ENCODE results near the gene ST8SIA5.

ST8SIA5 gene

GRCh38 chr18:46706968-46707367 is 49.9 kb downstream of the ST8SIA5 start:
- DNase-seq (ENCODE audit: extremely low spot score): no peak
- TF ChIP-seq, protein P1, sequence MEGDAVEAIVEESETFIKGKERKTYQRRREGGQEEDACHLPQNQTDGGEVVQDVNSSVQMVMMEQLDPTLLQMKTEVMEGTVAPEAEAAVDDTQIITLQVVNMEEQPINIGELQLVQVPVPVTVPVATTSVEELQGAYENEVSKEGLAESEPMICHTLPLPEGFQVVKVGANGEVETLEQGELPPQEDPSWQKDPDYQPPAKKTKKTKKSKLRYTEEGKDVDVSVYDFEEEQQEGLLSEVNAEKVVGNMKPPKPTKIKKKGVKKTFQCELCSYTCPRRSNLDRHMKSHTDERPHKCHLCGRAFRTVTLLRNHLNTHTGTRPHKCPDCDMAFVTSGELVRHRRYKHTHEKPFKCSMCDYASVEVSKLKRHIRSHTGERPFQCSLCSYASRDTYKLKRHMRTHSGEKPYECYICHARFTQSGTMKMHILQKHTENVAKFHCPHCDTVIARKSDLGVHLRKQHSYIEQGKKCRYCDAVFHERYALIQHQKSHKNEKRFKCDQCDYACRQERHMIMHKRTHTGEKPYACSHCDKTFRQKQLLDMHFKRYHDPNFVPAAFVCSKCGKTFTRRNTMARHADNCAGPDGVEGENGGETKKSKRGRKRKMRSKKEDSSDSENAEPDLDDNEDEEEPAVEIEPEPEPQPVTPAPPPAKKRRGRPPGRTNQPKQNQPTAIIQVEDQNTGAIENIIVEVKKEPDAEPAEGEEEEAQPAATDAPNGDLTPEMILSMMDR (IDR thresholded peaks at IDR 0.05; ENCODE audit: control extremely low read depth, extremely low read depth, low read depth, missing control alignments): no peak
- CTCF ChIA-PET: no interaction called here
- POLR2A ChIA-PET: no interaction called here

DNA sequence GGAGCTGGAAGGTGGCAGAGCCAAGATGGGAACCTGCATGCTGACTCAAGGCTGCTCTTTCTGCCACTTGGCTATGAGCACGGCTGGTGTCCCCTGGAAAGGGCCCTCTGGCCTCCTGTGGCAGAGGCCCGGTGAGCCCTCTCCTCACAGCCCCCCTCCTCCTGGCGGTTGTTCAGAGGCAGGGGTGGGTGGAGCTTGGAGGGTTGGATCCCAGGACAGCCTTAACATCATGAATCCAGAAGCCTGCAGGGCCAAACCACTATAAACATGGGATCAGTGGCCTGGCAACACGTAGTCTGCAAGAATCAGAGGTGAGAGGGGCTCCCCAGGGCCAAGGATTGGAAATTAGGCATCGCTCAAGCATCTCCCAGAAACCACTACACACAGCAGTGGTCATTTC is 51.3 kb downstream of the ST8SIA5 start:
- TF ChIP-seq, protein P1 (IDR thresholded peaks at IDR 0.05; ENCODE audit: control extremely low read depth, extremely low read depth, low read depth, missing control alignments): no peak
- CTCF ChIA-PET: no interaction called here
- DNase-seq (ENCODE audit: extremely low spot score): no peak
- POLR2A ChIA-PET: no interaction called here

GRCh38 chr18:46704816-46705215 is 52.0 kb downstream of the ST8SIA5 start:
- TF ChIP-seq, protein P1 (IDR thresholded peaks at IDR 0.05; ENCODE audit: control extremely low read depth, extremely low read depth, low read depth, missing control alignments): no peak
- no peak for DNase-seq (ENCODE audit: extremely low spot score)
- ChIA-PET CTCF (no interaction called here), POLR2A (no interaction called here)

GRCh38 chr18:46704189-46704588 is 52.7 kb downstream of the ST8SIA5 start:
- CTCF ChIA-PET: no interaction called here
- POLR2A ChIA-PET: no interaction called here
- TF ChIP-seq, protein P1 (IDR thresholded peaks at IDR 0.05; ENCODE audit: control extremely low read depth, extremely low read depth, low read depth, missing control alignments): no peak
- no peak for DNase-seq (ENCODE audit: extremely low spot score)

DNA sequence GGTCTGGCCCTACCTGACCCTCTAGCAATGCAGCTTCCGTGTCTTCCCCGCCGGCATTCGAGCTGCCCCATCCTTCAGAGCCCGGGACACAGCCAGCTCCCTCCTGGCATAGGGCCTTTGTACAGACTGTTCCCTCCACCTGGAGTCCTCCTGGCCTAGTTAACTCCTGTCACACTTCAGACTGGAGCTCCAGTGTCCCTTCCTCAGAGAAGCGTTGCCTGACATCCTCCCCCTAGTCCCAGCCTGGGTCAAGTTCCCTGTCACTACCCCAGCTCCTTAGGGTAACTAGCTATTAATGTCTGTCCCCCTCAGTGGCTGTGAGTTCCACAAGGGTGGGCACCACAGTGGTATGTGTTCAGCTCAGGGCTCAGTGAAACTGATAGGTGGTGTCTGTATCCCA is 54.4 kb downstream of the ST8SIA5 start:
- POLR2A ChIA-PET: no interaction called here
- TF ChIP-seq, protein P1 (IDR thresholded peaks at IDR 0.05; ENCODE audit: control extremely low read depth, extremely low read depth, low read depth, missing control alignments): no peak
- CTCF ChIA-PET: interaction anchor here (1.5 to 2.0 kb wide), 2 partner anchors 9 to 45 kb away, joined by 3 to 6 read pairs; partner anchors contain the start of gene LOXHD1
- no peak for DNase-seq (ENCODE audit: extremely low spot score)

GRCh38 chr18:46700066-46700824 is 56.6 kb downstream of the ST8SIA5 start:
- no peak for DNase-seq (ENCODE audit: extremely low spot score)
- TF ChIP-seq, protein P1 (IDR thresholded peaks at IDR 0.05; ENCODE audit: control extremely low read depth, extremely low read depth, low read depth, missing control alignments): no peak
- ChIA-PET POLR2A (no interaction called here), CTCF (no interaction called here)

All from GM10248 (cell line).